Measurements from ENCODE around the gene CLDN16.

- TF ChIP-seq CTCF (IDR thresholded peaks at IDR 0.05; ENCODE audit: insufficient read depth, low read depth, low read length), result no peak
- TF ChIP-seq EZH2 (IDR thresholded peaks at IDR 0.05; ENCODE audit: insufficient read depth, low read length), result no peak
Measured at GRCh38 chr3:190368881-190369280, 19.1 kb upstream of the CLDN16 start.
